ENCODE results near the gene SNAP25.

SNAP25 gene

DNA sequence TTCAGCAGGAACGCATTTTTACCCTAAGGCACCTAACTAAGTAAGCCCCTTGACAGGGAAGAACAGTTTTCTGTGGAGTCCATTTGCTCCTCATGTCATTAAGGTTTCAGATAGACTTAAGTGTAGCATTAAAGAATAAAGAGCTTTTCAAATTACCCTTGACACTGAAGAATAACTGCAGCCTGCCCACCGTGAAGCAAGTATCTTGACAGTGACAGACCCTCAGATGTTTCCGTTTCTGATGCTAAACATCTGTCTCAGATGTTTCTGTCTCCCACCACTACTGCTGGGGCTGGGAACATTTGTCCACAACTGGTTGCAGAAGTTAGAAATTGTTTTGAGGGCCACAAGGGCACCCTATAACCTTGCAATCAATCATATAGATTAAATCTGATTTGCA, 50.0 kb downstream of the SNAP25 start:
- no peak for DNase-seq

DNA sequence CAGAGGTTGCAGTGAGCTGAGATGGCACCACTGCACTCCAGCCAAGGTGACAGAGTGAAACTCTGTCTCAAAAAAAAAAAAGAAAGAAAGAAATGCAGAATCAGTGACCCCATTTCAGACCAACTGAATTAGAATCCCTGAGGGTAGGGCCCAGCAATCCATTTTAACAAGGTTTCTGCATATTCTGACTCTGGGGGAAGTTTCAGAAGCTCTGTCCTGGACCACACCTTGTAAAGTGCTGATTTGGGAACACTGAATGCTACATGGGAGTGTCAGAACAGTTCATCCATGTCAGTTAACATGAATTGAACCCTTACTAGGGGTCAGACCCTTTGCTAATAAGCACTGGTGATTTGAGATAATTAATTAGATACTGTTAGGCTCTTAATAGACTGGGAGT, 52.0 kb downstream of the SNAP25 start:
- no peak for DNase-seq

GRCh38 chr20:10271494-10272219, 53.0 kb downstream of the SNAP25 start:
- no peak for DNase-seq

DNA sequence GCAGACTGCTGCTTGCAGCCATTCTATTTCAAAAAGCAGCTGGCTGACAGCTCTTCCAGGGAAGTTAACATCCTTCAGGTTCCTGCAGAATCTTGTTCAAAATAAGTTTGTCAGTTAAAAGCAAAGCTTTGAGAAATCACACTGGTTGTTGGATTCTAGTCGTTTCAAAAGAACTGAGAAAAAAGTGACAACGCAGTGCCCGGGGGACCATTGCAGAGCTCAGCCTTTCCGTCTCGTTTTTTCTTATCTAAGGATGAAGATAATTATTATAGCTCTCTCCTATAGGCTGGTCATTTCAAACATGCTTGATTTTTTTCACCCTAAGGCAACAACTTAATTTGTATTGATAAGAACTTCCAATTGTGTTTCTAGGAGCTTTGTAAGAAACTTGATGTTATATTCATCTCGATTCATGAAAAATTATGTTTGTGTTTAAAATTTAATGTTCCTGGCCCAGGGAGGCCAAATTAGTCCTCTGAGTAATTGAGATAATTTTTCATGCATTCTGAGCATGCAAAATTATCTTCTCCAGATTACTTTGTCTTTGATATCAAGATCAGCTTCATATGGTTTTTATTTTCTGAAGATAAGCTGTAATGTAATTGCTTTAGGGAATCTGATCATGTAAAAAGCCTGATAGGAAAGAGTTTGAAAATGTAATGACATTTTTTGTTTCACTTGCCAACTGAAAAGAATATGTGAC, 58.4 kb downstream of the SNAP25 start:
- no peak for DNase-seq

DNA sequence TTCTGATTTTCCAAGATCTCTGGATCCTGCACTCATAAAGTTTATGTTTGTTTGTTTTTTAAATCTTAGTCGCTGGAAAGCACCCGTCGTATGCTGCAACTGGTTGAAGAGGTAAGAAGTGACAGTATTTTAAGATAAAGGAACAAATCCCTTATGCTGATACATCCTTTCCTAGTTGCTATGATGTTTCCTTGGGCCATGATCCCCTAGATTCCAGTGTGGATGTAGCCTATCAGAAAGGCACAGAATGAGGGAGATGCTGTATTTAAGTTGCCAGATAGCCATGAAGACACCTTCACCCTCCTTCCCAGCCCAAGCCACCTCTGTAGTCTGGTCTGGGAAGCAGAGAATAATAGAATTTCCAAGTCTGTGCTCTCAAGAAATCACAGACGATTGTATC, 59.0 kb downstream of the SNAP25 start:
- no peak for DNase-seq

DNA sequence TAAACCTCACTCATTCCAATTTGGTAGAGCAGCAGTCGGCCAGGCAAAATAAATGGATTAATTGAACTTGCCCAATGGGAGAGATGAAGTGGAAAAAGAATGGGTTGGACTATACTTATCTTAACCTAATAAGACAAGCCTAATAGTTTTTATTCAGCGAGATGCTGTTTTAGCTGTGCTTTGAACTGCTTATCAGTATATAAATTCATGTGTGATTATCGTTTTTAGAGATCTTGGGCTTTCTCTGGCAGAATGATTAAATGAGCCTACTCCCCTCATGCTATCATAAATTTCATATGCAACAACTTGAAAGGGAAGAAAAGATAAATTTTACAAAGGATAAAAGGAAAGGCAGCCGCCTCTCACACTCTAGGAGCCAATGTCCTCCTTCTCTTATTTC, 59.8 kb downstream of the SNAP25 start:
- DNase-seq: no peak

DNA sequence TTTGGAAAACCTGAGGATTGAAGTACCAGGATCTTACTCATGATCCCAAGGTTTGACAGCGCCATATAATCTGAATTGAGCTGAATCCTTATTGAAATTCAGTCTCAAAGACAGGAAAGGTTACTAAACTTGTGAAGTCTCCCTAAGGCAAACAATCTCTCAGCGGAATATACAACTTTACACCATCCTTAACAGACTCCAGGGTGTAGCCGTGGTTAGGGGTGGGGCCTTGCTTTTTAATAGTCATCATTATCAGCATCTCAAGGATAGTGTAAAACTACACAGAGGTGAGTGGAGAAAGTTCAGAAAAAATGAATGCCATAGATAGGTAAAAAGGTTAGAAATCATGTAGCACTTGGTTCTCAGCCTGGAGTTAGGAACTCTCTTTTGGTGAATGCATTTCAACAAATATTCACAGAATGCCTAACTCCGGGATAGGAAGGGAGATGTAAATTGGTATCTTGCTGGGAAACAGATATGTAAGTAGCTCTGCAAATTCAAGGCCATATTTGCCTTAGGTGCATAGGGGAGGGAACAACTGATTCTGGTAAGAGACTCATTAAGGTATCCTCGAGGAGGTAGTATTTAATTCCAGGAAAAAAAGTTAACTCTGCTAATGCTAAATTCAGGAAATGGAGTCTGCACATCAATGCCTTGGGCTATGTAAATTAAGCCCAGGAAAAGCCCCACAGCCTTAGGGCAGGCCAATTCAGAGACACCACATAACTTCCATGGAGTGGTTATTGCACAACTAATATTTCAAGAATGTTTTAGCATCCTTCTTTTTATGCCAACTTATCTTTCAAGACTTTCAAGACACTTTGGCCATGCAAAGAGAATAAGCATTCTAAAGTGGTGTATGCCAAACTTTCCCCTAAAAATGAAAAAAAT, 61.6 kb downstream of the SNAP25 start:
- DNase-seq: no peak

GRCh38 chr20:10281911-10282310, 63.3 kb downstream of the SNAP25 start:
- no peak for DNase-seq

GRCh38 chr20:10282979-10283456, 64.4 kb downstream of the SNAP25 start:
- DNase-seq: no peak

GRCh38 chr20:10286356-10286755, 67.7 kb downstream of the SNAP25 start:
- DNase-seq: no peak

- no peak for DNase-seq
These were observed 69.8 kb downstream of the SNAP25 start for GRCh38 chr20:10288421-10288820.

- no peak for DNase-seq
These were observed 70.5 kb downstream of the SNAP25 start for GRCh38 chr20:10288954-10289646.

- DNase-seq: no peak
These were observed 73.1 kb downstream of the SNAP25 start for GRCh38 chr20:10291568-10292248.

DNA sequence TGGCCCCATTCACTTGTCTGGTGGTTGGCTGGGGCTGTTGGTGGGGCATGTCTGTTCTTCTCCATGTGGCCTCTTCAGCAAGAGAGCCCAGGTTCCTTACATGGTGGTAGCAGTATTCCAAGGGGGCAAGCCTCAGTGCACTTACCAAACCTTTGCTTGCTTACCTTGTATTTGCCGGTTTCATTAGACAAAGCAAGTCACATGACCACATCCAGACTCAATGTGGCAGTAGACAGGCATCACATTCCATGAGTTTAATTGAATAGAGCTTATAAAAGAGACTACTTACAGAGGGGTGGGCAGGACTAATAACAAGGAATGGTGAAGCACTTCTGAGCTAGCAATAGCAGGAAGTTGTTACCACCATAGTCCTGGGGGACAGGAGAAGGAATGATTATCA, 78.6 kb downstream of the SNAP25 start:
- DNase-seq: no peak

DNA sequence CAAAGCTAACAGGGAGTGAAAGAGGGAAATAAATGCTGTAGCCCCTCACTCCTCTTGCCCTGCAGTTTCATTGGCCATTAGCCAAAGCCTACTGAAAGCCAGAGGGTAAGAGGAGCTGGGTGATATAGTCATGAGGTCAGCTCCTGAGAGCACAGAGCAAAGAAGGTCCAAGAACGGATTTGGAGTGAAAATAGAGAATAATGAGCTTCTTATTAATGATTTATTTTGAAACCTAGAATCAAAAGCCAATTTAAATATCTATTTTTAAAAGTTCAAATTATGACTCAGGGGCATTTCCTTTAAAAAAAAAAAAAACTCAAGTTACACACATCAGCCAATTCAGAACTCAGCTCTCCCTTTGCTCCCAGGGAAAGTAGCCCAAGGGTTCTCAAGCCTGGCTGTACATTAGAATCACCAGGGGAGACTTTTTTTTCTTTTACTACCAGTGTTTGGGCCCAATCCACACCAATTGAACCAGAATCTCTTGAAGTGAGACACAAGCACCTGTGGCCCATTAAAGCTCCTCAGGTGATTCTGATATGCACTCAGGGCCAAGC, 79.1 kb downstream of the SNAP25 start:
- no peak for DNase-seq

DNA sequence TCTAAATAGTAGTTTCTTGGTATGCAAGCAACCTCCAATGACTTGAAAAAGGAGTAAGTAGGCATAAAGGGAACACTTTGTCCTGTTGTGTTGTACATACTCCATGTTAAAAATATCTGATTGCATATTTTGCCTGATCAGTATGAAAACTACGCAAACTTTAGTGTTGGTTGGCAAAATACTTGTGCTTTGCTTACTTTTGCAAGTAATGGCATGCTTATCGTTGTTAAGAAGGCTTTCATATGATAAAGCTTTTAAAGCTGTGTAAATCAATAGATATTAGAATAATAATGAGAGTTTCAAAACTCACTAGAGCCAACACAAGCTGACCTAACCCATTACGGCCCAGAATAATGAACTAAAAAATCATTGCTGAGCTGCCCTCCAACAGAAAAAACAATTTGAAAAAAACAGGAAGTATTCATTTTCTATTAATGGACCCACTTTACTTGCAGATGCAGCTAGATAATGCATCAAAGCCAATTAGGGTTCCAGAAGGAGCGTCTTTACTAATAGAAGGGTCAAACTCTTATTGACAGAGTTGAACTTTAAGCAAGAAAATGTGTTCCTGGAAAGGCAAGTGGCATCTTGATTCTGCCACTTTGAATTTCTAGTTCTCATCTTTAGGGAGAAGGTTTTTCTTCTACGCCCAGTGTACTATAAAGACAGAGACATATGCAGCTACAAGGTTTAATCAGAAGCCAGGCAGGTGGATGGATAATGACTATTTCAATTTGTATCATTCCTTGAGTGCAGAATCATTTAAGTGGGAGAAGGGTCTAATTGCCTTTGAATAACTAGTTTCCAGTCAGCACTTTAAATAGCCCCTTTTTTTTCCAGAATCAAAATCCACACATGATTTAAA, 82.2 kb downstream of the SNAP25 start:
- DNase-seq: no peak

GRCh38 chr20:10303852-10304251, 85.2 kb downstream of the SNAP25 start:
- no peak for DNase-seq

GRCh38 chr20:10304471-10305046, 85.9 kb downstream of the SNAP25 start:
- no peak for DNase-seq

DNA sequence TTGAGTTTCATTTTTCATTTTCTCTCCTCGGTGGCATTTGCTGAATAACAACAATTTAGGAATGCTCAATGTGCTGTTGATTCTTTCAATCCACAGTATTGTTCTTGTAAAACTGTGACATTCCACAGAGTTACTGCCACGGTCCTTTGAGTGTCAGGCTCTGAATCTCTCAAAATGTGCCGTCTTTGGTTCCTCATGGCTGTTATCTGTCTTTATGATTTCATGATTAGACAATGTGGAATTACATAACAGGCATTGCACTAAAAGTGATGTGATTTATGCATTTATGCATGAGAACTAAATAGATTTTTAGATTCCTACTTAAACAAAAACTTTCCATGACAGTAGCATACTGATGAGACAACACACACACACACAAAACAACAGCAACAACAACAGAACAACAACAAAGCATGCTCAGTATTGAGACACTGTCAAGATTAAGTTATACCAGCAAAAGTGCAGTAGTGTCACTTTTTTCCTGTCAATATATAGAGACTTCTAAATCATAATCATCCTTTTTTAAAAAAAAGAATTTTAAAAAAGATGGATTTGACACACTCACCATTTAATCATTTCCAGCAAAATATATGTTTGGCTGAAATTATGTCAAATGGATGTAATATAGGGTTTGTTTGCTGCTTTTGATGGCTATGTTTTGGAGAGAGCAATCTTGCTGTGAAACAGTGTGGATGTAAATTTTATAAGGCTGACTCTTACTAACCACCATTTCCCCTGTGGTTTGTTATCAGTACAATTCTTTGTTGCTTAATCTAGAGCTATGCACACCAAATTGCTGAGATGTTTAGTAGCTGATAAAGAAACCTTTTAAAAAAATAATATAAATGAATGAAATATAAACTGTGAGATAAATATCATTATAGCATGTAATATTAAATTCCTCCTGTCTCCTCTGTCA, 88.1 kb downstream of the SNAP25 start:
- no peak for DNase-seq

Measured in NCI-H2171 (cell line).